HCEC 1CT (cell line): ENCODE results near the gene CCN5.
"Not testable (repeated sequence)": the region's sequence is repeated elsewhere in the genome, so short reads cannot be mapped to it uniquely, and the experiment has no call there.

Experiments used
- DNase-seq: peaks from one replicate; pipeline ENCODE4 v3.0.0-alpha.2; 2017

Gene CCN5

GRCh38 chr20:44762466-44763140 lies 47.4 kb downstream of the CCN5 start:
- no peak for DNase-seq

GRCh38 chr20:44763798-44764197 lies 48.6 kb downstream of the CCN5 start:
- not testable (repeated sequence) for DNase-seq

GRCh38 chr20:44765091-44765490 lies 49.9 kb downstream of the CCN5 start:
- DNase-seq = no peak

GRCh38 chr20:44765701-44766347 lies 50.7 kb downstream of the CCN5 start:
- no peak for DNase-seq

GRCh38 chr20:44768256-44768655 lies 53.1 kb downstream of the CCN5 start:
- no peak for DNase-seq

- no peak for DNase-seq
These were observed 53.8 kb downstream of the CCN5 start for GRCh38 chr20:44768854-44769480.

- DNase-seq = no peak
These were observed 54.3 kb downstream of the CCN5 start for GRCh38 chr20:44769481-44769863.

GRCh38 chr20:44770484-44771171 lies 55.5 kb downstream of the CCN5 start:
- no peak for DNase-seq

GRCh38 chr20:44771172-44771535 lies 56.0 kb downstream of the CCN5 start:
- DNase-seq = no peak

- DNase-seq = no peak
These were observed 57.5 kb downstream of the CCN5 start for GRCh38 chr20:44772636-44773035.

- no peak for DNase-seq
These were observed 58.1 kb downstream of the CCN5 start for GRCh38 chr20:44773070-44773829.

GRCh38 chr20:44776980-44777379 lies 61.8 kb downstream of the CCN5 start:
- DNase-seq = no peak
